GM10266 (cell line): ENCODE data around the gene SLC19A1.

Experiments used
- DNase-seq: peaks from one replicate; pipeline ENCODE4 v3.0.0; 2012; ENCODE audit errors: extremely low spot score
- TF ChIP-seq, protein P1 (sequence below): IDR thresholded peaks from 2 replicates; pipeline ENCODE4 v1.5.1; 2012; ENCODE audit warnings: mild to moderate bottlenecking, low read depth; ENCODE audit not compliant: control insufficient read depth, insufficient read depth; ENCODE audit errors: missing control alignments

Gene SLC19A1

GRCh38 chr21:45481566-45481965, 60.7 kb downstream of the SLC19A1 start:
- no peak for DNase-seq
- TF ChIP-seq, protein P1, sequence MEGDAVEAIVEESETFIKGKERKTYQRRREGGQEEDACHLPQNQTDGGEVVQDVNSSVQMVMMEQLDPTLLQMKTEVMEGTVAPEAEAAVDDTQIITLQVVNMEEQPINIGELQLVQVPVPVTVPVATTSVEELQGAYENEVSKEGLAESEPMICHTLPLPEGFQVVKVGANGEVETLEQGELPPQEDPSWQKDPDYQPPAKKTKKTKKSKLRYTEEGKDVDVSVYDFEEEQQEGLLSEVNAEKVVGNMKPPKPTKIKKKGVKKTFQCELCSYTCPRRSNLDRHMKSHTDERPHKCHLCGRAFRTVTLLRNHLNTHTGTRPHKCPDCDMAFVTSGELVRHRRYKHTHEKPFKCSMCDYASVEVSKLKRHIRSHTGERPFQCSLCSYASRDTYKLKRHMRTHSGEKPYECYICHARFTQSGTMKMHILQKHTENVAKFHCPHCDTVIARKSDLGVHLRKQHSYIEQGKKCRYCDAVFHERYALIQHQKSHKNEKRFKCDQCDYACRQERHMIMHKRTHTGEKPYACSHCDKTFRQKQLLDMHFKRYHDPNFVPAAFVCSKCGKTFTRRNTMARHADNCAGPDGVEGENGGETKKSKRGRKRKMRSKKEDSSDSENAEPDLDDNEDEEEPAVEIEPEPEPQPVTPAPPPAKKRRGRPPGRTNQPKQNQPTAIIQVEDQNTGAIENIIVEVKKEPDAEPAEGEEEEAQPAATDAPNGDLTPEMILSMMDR, result no peak

- TF ChIP-seq, protein P1, result no peak
- DNase-seq, result no peak
Observed at GRCh38 chr21:45480701-45481500, 61.3 kb downstream of the SLC19A1 start.

- DNase-seq, result no peak
Observed at GRCh38 chr21:45479691-45480675, 62.3 kb downstream of the SLC19A1 start.

GRCh38 chr21:45478816-45479669, 63.2 kb downstream of the SLC19A1 start:
- TF ChIP-seq, protein P1, result no peak
- DNase-seq, result no peak

More at GRCh38 chr21:45479691-45480675, 62.3 kb downstream of the SLC19A1 start:
- TF ChIP-seq, protein P1, result no peak

GRCh38 chr21:45478115-45478801, 64.0 kb downstream of the SLC19A1 start:
- peak; percentile 91 for DNase-seq
- TF ChIP-seq, protein P1, result peak; percentile 81
